Nephron progenitor cell (in vitro differentiated cells): ENCODE data around the gene CHST12.

Source experiments
- DNase-seq: peaks from one replicate; pipeline ENCODE4 v3.0.0; 2021
- H3K27ac Mint-ChIP-seq: 2 replicates; pipeline ENCODE4 v1.8.0; 2021; ENCODE audit warnings: mild to moderate bottlenecking, moderate library complexity, mixed read lengths
- H3K27me3 Mint-ChIP-seq: 2 replicates; pipeline ENCODE4 v1.8.0; 2021; ENCODE audit warnings: mild to moderate bottlenecking, low read depth, mixed read lengths; ENCODE audit not compliant: poor library complexity
- H3K36me3 Mint-ChIP-seq: 2 replicates; pipeline ENCODE4 v1.8.0; 2021; ENCODE audit warnings: low read depth, mixed read lengths
- H3K4me1 Mint-ChIP-seq: 2 replicates; pipeline ENCODE4 v1.8.0; 2021; ENCODE audit warnings: mixed read lengths
- H3K4me3 Mint-ChIP-seq: 2 replicates; pipeline ENCODE4 v1.8.0; 2021; ENCODE audit warnings: mild to moderate bottlenecking, moderate library complexity, mixed read lengths
- H3K9me3 Mint-ChIP-seq: 2 replicates; pipeline ENCODE4 v1.8.0; 2021; ENCODE audit warnings: mild to moderate bottlenecking, moderate library complexity, mixed read lengths
- CTCF ChIP-seq: fragments of 200-600 bp; sonication (generic); IDR thresholded peaks from 2 replicates; pipeline ENCODE4 v1.5.0; 2021; ENCODE audit warnings: antibody characterized with exemption

CHST12 gene

GRCh38 chr7:2369139-2369538, 34.3 kb upstream of the CHST12 start:
- DNase-seq: no peak
- peaks cover 3% of the 10 kb centered on the region for H3K27me3 Mint-ChIP-seq
- H3K27ac Mint-ChIP-seq: no peak overlapping the region
- H3K4me1 Mint-ChIP-seq: no peaks in the 10 kb centered on the region
- no peak for TF ChIP-seq CTCF
- H3K9me3 Mint-ChIP-seq: no peaks in the 10 kb centered on the region
- H3K4me3 Mint-ChIP-seq: no peak overlapping the region
- H3K36me3 Mint-ChIP-seq: peaks cover 74% of the 10 kb centered on the region

- no peaks in the 10 kb centered on the region for H3K27me3 Mint-ChIP-seq
- TF ChIP-seq CTCF: no peak
- no peaks in the 10 kb centered on the region for H3K4me1 Mint-ChIP-seq
- no peaks in the 10 kb centered on the region for H3K9me3 Mint-ChIP-seq
- H3K36me3 Mint-ChIP-seq: peaks cover 73% of the 10 kb centered on the region
- DNase-seq: no peak
- H3K27ac Mint-ChIP-seq: no peak overlapping the region
- H3K4me3 Mint-ChIP-seq: no peak overlapping the region
Measured at GRCh38 chr7:2371329-2371728, 32.1 kb upstream of the CHST12 start.

- TF ChIP-seq CTCF: no peak
- Mint-ChIP-seq H3K27ac (peak overlapping the region; percentile 39), H3K36me3 (peaks cover 69% of the 10 kb centered on the region), H3K9me3 (no peaks in the 10 kb centered on the region), H3K4me3 (no peak overlapping the region), H3K4me1 (no peaks in the 10 kb centered on the region), H3K27me3 (no peaks in the 10 kb centered on the region)
- no peak for DNase-seq
Measured at GRCh38 chr7:2372724-2373123, 30.7 kb upstream of the CHST12 start.

GRCh38 chr7:2373124-2373556, 30.3 kb upstream of the CHST12 start:
- no peaks in the 10 kb centered on the region for H3K27me3 Mint-ChIP-seq
- H3K4me3 Mint-ChIP-seq: no peak overlapping the region
- no peak for TF ChIP-seq CTCF
- no peak for DNase-seq
- H3K27ac Mint-ChIP-seq: peak overlapping the region; percentile 39
- H3K4me1 Mint-ChIP-seq: no peaks in the 10 kb centered on the region
- no peaks in the 10 kb centered on the region for H3K9me3 Mint-ChIP-seq
- H3K36me3 Mint-ChIP-seq: peaks cover 71% of the 10 kb centered on the region

GRCh38 chr7:2373646-2374045, 29.8 kb upstream of the CHST12 start:
- Mint-ChIP-seq H3K27me3 (no peaks in the 10 kb centered on the region), H3K9me3 (no peaks in the 10 kb centered on the region), H3K36me3 (peaks cover 74% of the 10 kb centered on the region), H3K4me3 (no peak overlapping the region), H3K27ac (no peak overlapping the region), H3K4me1 (no peaks in the 10 kb centered on the region)
- DNase-seq: no peak
- no peak for TF ChIP-seq CTCF

GRCh38 chr7:2374401-2374800, 29.0 kb upstream of the CHST12 start:
- H3K27ac Mint-ChIP-seq: no peak overlapping the region
- H3K36me3 Mint-ChIP-seq: peaks cover 74% of the 10 kb centered on the region
- no peak overlapping the region for H3K4me3 Mint-ChIP-seq

More at GRCh38 chr7:2374401-2374800, 29.0 kb upstream of the CHST12 start:
- no peaks in the 10 kb centered on the region for H3K4me1 Mint-ChIP-seq
- no peaks in the 10 kb centered on the region for H3K27me3 Mint-ChIP-seq
- TF ChIP-seq CTCF: no peak
- no peak for DNase-seq
- no peaks in the 10 kb centered on the region for H3K9me3 Mint-ChIP-seq
